Stimulated activated CD4-positive, alpha-beta T cell treated with anti-CD3 and anti-CD28 coated beads, TNF-alpha, amount 100 ng/mL, for 48 hours (primary cell): Measurements from ENCODE around the gene ANKS4B.

Experiments
- DNase-seq, 3 donors: peaks; one replicate each; pipeline ENCODE4 v3.0.0-alpha.2; 2020; ENCODE audit warnings: low read depth in 3 of 3

ANKS4B gene

DNA sequence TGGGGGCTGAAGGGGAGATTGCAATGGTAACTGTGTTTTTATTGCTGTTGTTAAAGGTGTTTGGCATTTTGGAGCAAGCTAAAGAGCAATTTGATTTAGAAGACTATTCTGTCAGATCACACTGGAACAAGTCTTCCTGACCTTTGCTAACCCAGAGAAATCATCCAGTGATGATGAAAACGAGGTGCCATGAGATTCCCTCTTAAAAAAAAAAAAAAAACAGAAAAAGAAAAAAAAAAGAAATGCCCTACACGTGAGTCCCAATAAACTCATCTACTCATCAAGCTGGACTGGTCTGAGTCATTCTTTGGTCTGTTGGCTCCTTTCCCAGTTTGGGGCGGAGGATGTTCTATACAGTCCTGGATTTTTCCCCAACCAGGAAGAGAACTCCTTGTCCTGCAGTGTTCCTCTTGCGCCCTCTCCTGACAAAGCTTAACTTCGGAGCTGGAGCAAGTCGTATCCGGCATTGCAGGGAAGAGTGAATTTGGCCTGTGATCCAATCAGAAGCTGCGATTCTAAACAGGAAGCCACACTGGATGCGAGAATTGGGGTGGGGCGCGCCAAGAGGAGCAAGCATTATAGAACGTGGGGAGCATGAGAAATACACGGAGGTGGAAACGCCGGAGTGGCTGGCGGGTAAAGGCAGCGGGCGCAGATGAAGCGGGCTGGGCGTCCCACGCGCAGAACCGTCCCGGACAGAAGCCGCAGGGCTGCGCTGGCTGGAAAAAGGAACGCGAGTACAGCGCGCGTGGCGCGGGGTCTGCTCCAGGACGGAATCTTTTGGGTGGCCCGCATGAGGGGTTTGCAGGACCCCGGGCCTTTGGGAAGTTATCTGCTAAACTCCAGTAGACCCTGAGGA is 67.0 kb downstream of the ANKS4B start:
- peak; percentile 32 to 49 (median 42) for DNase-seq

DNA sequence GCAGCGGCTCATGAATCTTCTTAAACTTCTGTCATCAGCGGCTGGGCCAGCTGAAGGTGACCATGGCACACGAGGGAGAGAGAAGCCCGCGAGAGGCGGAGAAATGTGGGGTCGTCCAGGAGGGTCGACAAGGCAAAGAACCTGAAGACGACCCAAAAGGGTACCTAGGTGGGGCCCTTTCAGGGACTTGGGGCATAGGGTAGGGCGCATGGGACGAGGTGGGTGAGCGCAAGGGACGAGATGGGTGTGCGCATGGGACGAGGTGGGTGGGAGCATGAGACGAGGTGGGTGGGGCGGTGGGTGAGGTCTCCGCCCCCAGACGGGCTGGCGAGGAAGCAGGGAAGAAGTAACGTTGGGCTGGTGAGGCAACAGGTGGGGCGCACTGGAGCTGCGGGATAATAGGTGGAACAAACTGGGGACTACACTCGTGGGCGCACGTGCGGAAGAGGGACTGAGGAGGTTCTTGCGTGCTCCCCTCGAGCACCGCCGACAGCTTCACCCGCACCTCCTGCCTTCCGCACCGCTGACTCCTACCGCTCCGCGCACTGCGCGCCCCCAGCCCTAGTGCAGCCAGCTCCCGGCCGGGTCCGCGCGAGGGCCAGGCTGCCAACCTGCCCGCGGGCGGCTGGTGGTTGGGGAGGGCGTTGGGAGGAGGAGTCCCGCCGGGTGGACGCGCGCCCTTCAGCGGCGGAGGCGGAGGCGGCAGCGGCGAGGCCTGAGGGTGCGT is 67.8 kb downstream of the ANKS4B start:
- peak; percentile 7 to 20 (median 19) for DNase-seq

DNA sequence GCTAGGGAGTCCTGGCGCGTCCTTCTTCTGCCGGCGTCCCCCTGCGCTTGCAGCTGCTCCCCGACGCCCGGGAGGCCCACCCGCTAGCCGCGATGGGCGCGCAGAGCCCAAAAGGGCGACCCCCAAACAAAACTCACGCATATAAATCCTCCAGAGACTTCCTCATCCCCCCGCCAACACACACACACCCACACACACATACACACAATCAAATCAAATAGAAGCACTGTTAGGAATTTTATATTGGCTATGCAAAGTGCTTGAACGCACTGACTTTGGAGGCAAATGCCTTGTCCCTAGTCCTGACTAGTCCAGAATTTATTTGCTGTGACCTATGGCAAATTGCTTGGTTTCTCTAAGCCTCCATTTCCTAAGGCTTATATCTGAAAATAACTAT is 68.4 kb downstream of the ANKS4B start:
- DNase-seq, result no peak

DNA sequence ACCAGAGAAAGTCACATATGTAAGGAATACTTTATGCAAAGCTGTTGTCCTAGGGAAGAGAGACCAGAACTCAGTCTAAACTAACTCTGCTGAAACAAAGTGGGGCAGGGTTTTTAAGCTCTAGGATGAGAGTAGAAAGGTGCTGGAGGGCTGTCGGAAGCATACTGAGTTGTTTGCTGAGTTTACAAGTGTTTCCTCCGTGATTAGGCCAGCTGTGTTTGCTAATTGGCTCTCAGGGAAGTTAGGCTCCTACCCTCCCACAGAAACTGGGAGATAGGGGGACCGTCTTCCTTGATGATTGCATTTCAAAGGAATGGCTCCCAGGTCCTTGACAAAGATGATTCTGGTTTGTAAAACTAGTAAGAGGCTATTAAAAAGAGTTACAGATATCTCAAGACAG is 69.0 kb downstream of the ANKS4B start:
- no peak for DNase-seq

DNA sequence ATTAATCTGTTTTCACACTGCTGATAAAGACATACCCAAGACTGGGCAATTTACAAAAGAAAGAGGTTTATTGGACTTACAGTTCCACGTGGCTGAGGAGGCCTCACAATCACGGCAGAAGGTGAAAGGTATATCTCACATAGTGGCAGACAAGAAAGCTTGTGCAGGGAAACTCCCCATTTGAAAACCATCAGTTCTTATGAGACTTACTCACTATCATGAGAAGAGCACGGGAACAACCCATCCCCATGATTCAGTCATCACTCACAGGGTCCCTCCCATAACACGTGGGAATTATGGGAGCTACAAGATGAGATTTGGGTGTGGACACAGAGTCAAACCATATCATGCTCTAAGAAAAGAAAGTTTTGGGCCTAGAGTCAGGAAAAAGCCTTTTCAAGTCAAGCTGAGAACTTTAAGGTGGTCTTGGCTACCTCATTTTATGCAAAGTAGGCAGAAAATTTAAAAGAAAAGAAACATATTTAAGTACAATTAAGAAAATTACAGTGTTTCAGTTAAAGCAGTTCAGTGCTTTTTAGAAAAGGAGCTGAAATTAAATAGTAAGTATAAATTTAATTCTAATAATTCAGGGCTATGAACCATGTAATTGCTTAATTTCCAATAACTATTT is 69.5 kb downstream of the ANKS4B start:
- DNase-seq, result no peak
